Measurements from ENCODE around the gene CRADD.

GRCh38 chr12:93918262-93918661 is 241.1 kb downstream of the CRADD start:
- TF ChIP-seq POLR2A (IDR thresholded peaks at IDR 0.05), result no peak
- TF ChIP-seq, protein P1, sequence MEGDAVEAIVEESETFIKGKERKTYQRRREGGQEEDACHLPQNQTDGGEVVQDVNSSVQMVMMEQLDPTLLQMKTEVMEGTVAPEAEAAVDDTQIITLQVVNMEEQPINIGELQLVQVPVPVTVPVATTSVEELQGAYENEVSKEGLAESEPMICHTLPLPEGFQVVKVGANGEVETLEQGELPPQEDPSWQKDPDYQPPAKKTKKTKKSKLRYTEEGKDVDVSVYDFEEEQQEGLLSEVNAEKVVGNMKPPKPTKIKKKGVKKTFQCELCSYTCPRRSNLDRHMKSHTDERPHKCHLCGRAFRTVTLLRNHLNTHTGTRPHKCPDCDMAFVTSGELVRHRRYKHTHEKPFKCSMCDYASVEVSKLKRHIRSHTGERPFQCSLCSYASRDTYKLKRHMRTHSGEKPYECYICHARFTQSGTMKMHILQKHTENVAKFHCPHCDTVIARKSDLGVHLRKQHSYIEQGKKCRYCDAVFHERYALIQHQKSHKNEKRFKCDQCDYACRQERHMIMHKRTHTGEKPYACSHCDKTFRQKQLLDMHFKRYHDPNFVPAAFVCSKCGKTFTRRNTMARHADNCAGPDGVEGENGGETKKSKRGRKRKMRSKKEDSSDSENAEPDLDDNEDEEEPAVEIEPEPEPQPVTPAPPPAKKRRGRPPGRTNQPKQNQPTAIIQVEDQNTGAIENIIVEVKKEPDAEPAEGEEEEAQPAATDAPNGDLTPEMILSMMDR (IDR thresholded peaks at IDR 0.05), result no peak
